HG03521 (cell line): ENCODE results near the gene BASP1.
"Not testable (repeated sequence)": the region's sequence is repeated elsewhere in the genome, so short reads cannot be mapped to it uniquely, and the experiment has no call there.

ENCODE experiments used
- ATAC-seq: cut with Tn5 transposase; IDR thresholded peaks from one replicate; pipeline ENCODE4 v1.9.1; 2021; ENCODE audit warnings: mild to moderate bottlenecking, moderate library complexity; ENCODE audit not compliant: unreplicated experiment

The BASP1 gene

GRCh38 chr5:17282283-17283120, 65.1 kb downstream of the BASP1 start:
- peak; percentile 97 for ATAC-seq

- ATAC-seq, result no peak
Observed at GRCh38 chr5:17283121-17283415, 65.6 kb downstream of the BASP1 start.

GRCh38 chr5:17287501-17288155, 70.2 kb downstream of the BASP1 start:
- no peak for ATAC-seq

- no peak for ATAC-seq
Observed at GRCh38 chr5:17288570-17288969, 71.1 kb downstream of the BASP1 start.

GRCh38 chr5:17289681-17290539, 72.5 kb downstream of the BASP1 start:
- no peak for ATAC-seq

- no peak for ATAC-seq
Observed at GRCh38 chr5:17290540-17290974, 73.1 kb downstream of the BASP1 start.

- no peak for ATAC-seq
Observed at GRCh38 chr5:17292434-17293015, 75.1 kb downstream of the BASP1 start.

- ATAC-seq, result no peak
Observed at GRCh38 chr5:17294639-17295311, 77.3 kb downstream of the BASP1 start.

- no peak for ATAC-seq
Observed at GRCh38 chr5:17295671-17296070, 78.2 kb downstream of the BASP1 start.

- no peak for ATAC-seq
Observed at GRCh38 chr5:17302106-17302505, 84.7 kb downstream of the BASP1 start.

- ATAC-seq, result no peak
Observed at GRCh38 chr5:17302604-17303003, 85.2 kb downstream of the BASP1 start.

GRCh38 chr5:17304282-17304681, 86.9 kb downstream of the BASP1 start:
- no peak for ATAC-seq

- ATAC-seq, result no peak
Observed at GRCh38 chr5:17305017-17305416, 87.6 kb downstream of the BASP1 start.

GRCh38 chr5:17305964-17306725, 88.7 kb downstream of the BASP1 start:
- no peak for ATAC-seq

- no peak for ATAC-seq
Observed at GRCh38 chr5:17306726-17307091, 89.3 kb downstream of the BASP1 start.

- ATAC-seq, result not testable (repeated sequence)
Observed at GRCh38 chr5:17307440-17307839, 90.0 kb downstream of the BASP1 start.

- ATAC-seq, result no peak
Observed at GRCh38 chr5:17308326-17309065, 91.1 kb downstream of the BASP1 start.

GRCh38 chr5:17309462-17309861, 92.0 kb downstream of the BASP1 start:
- ATAC-seq, result no peak

- not testable (repeated sequence) for ATAC-seq
Observed at GRCh38 chr5:17310502-17310901, 93.1 kb downstream of the BASP1 start.
